ENCODE data around the gene CPXM1.

DNA sequence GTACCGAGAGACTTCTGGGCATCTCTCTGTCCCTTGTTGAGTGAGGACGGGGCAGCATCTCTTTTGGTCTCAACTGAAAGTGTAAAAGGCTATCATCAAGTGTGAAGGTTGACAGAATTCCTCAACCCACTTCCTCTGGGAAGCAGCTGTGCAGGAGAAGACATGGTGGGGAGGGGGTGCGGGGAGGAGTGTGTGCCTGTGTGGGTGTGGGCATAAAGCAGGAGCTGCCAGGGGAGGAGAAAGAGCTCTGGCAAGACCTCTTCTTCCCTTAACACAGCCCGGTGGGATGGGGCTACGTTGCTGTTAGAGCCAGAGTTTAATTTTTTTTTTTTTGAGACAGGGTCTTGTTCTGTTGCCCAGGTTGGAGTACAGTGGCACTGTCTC lies 31.8 kb downstream of the CPXM1 start:
- TF ChIP-seq POLR2AphosphoS5 (IDR thresholded peaks at IDR 0.05) (no peak), POLR2A (IDR thresholded peaks at IDR 0.05) (no peak)

Measured in upper lobe of left lung (tissue), 4 donors.